K562 (cell line): ENCODE results near the gene CRIM1. TPM values are rescaled to one million over a fixed set of nuclear protein-coding genes. Genes with fewer than 3 reads are reported as not detected.

Source experiments
- ATF4 ChIP-seq: fragments of 450-650 bp; formaldehyde crosslinking; IDR thresholded peaks from 2 replicates; pipeline ENCODE4 v1.4.0; 2022; ENCODE audit warnings: mild to moderate bottlenecking, moderate library complexity
- C11orf30 ChIP-seq: fragments of 450-650 bp; IDR thresholded peaks from 2 replicates; pipeline ENCODE4 v1.6.1; 2016; ENCODE audit warnings: low read depth, mild to moderate bottlenecking
- CCAR2 ChIP-seq: fragments of 200-400 bp; formaldehyde crosslinking; IDR thresholded peaks from 2 replicates; pipeline ENCODE4 v1.6.1; 2017; ENCODE audit warnings: mild to moderate bottlenecking, low read depth, low read length
- GATAD2B ChIP-seq: fragments of 450-650 bp; IDR thresholded peaks from 2 replicates; pipeline ENCODE4 v1.6.1; 2017; ENCODE audit warnings: mild to moderate bottlenecking, borderline replicate concordance
- HLTF ChIP-seq: fragments of 450-650 bp; IDR thresholded peaks from 2 replicates; pipeline ENCODE4 v1.6.1; 2016
- KDM5B ChIP-seq: fragments of 200-600 bp; sonication (generic); IDR thresholded peaks from 2 replicates; pipeline ENCODE4 v1.6.1; 2012; ENCODE audit warnings: low read depth, mild to moderate bottlenecking, moderate library complexity, low read length, control low read depth, inconsistent platforms; ENCODE audit not compliant: insufficient replicate concordance
- SNAPC5 ChIP-seq: fragments of 250-450 bp; sonication (Bioruptor Pico); IDR thresholded peaks from 2 replicates; pipeline ENCODE4 v1.8.0; 2021; ENCODE audit warnings: moderate library complexity, mild to moderate bottlenecking, inconsistent platforms
- TEAD1 ChIP-seq, 2 experiments: fragments of 450-650 bp in 1 of 2; sonication (generic) in 1 of 2; formaldehyde crosslinking; IDR thresholded peaks; 2 replicates each; pipeline versions ENCODE4 v1.4.0 to v1.8.0; 2020 to 2022; ENCODE audit warnings: mild to moderate bottlenecking in 2 of 2, missing genetic modification reagents in 1 of 2
- TFE3 ChIP-seq: fragments of 450-650 bp; formaldehyde crosslinking; IDR thresholded peaks from 2 replicates; pipeline ENCODE4 v1.4.0; 2020; ENCODE audit warnings: mild to moderate bottlenecking, mixed read lengths
- TOE1 ChIP-seq, 2 experiments: fragments of 450-650 bp in 1 of 2; sonication (generic) in 1 of 2; formaldehyde crosslinking in 1 of 2; IDR thresholded peaks; 2 replicates each; pipeline versions ENCODE4 v1.7.1 to v1.8.0; 2016 to 2022; ENCODE audit warnings: borderline replicate concordance in 2 of 2, mild to moderate bottlenecking in 2 of 2, antibody characterized with exemption in 1 of 2, inconsistent platforms in 1 of 2, low read depth in 1 of 2, missing genetic modification reagents in 1 of 2, moderate library complexity in 1 of 2
- TRIM28 ChIP-seq: fragments of 450-650 bp; IDR thresholded peaks from 2 replicates; pipeline ENCODE4 v1.6.1; 2017
- ZNF12 ChIP-seq: sonication (generic); formaldehyde crosslinking; IDR thresholded peaks from 2 replicates; pipeline ENCODE4 v1.4.0; 2020; ENCODE audit warnings: mild to moderate bottlenecking, missing genetic modification reagents
- ZNF431 ChIP-seq: sonication (generic); formaldehyde crosslinking; IDR thresholded peaks from 2 replicates; pipeline ENCODE4 v1.8.0; 2022; ENCODE audit warnings: mild to moderate bottlenecking, missing genetic modification reagents
- ZNF586 ChIP-seq: fragments of 450-650 bp; formaldehyde crosslinking; conservative IDR thresholded peaks from 2 replicates; pipeline ENCODE4 v1.4.0; 2020; ENCODE audit warnings: mild to moderate bottlenecking, moderate library complexity
- polyA plus RNA-seq, 8 experiments: library from polyadenylated mRNA; depleted of rRNA in 4 of 8; stranded (reverse) in 5 of 8; unstranded in 3 of 8; fragments of >200 nt; fragmentation: Nextera tagmentation in 2 of 8; fragmentation: Illumina TruSeq in 1 of 8; extraction: Ambion mirVana in 2 of 8; extraction: Trizol in 1 of 8; gene quantifications; 2 replicates each; pipeline versions ENCODE4 v1.2.1 to v1.2.3, GENCODE V29; 2011 to 2014; ENCODE audit warnings: inconsistent platforms in 1 of 8, missing spikeins in 1 of 8
- total RNA-seq, 7 experiments: library from RNA; depleted of rRNA in 6 of 7; stranded (reverse); fragments of >200 nt in 6 of 7; fragmentation: Illumina TruSeq in 2 of 7; extraction: Trizol in 2 of 7; gene quantifications; 2 replicates each; pipeline versions ENCODE4 v1.2.1 to v1.2.3, GENCODE V29; 2011 to 2021; ENCODE audit warnings: low replicate concordance in 1 of 7
- TF ChIP-seq, protein P1 (sequence below): fragments of 450-650 bp; IDR thresholded peaks from 2 replicates; pipeline ENCODE4 v1.7.0; 2016; ENCODE audit warnings: borderline replicate concordance

CRIM1 gene
- total and polyA plus RNA-seq, 9 of the 15 experiments (the other 6 are each of a cell fraction or from before 2014, with no cell fraction given), result 0.01 to 0.36 (median 0.06) TPM; not detected in 1

DNA sequence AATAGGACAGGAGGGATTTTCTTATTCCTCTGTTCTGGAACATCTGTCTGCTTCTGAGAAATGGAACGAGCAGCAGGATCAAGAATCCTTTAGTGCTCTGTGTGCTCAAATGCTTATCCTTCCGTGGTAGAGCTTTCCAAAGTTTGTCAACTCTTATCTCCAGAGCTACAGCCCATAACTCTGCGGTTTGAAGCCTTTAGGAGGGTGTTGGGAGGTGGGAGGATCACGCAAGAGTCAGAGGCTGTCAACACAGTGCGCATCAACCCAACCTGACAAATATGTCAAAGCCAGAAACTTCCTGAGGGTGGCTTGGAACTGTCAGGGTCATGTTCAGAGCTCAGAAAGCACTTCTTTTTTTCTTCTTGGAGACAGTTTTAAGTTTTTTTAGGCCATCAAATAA, 95.9 kb downstream of the CRIM1 start (continued):
- TF ChIP-seq TOE1 (IDR thresholded peaks at IDR 0.05; ENCODE audit: borderline replicate concordance) (no peak), TOE1 (CRISPR knock-in tag; IDR thresholded peaks at IDR 0.05; ENCODE audit: borderline replicate concordance, low read depth) (no peak), TEAD1 (CRISPR knock-in tag; IDR thresholded peaks at IDR 0.05) (no peak; a peak in 1 of 4 replicates), CCAR2 (no peak), ATF4 (CRISPR knock-in tag) (peak; percentile 38; the same call in 1 of the 2 replicates), C11orf30 (no peak), ZNF586 (no peak), HLTF (no peak), KDM5B (no peak), TRIM28 (no peak), ZNF431 (CRISPR knock-in tag) (no peak), ZNF12 (CRISPR knock-in tag) (no peak), TFE3 (CRISPR knock-in tag) (no peak), GATAD2B (no peak), SNAPC5 (CRISPR knock-in tag) (no peak)
- TF ChIP-seq, protein P1, sequence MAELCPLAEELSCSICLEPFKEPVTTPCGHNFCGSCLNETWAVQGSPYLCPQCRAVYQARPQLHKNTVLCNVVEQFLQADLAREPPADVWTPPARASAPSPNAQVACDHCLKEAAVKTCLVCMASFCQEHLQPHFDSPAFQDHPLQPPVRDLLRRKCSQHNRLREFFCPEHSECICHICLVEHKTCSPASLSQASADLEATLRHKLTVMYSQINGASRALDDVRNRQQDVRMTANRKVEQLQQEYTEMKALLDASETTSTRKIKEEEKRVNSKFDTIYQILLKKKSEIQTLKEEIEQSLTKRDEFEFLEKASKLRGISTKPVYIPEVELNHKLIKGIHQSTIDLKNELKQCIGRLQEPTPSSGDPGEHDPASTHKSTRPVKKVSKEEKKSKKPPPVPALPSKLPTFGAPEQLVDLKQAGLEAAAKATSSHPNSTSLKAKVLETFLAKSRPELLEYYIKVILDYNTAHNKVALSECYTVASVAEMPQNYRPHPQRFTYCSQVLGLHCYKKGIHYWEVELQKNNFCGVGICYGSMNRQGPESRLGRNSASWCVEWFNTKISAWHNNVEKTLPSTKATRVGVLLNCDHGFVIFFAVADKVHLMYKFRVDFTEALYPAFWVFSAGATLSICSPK, result no peak
